ENCODE data around the gene TMEM14C.
"Not testable (repeated sequence)": the region's sequence is repeated elsewhere in the genome, so short reads cannot be mapped to it uniquely, and the experiment has no call there.

TMEM14C gene

GRCh38 chr6:10721850-10722569 is 860 bp upstream of the TMEM14C start:
- DNase-seq = no peak

- no peak for DNase-seq
Observed at GRCh38 chr6:10722570-10722819, 375 bp upstream of the TMEM14C start.

- DNase-seq = no peak
Observed at GRCh38 chr6:10723567-10723881, 654 bp downstream of the TMEM14C start.

- no peak for DNase-seq
Observed at GRCh38 chr6:10725044-10725443, 2.2 kb downstream of the TMEM14C start.

GRCh38 chr6:10725716-10726115 is 2.8 kb downstream of the TMEM14C start:
- no peak for DNase-seq

- DNase-seq = no peak
Observed at GRCh38 chr6:10730254-10730653, 7.4 kb downstream of the TMEM14C start.

GRCh38 chr6:10733151-10733715 is 10.4 kb downstream of the TMEM14C start:
- no peak for DNase-seq

- DNase-seq = no peak
Observed at GRCh38 chr6:10733863-10734262, 11.0 kb downstream of the TMEM14C start.

GRCh38 chr6:10736731-10737130 is 13.9 kb downstream of the TMEM14C start:
- DNase-seq = no peak

GRCh38 chr6:10740061-10740460 is 17.2 kb downstream of the TMEM14C start:
- DNase-seq = no peak

GRCh38 chr6:10741643-10742042 is 18.8 kb downstream of the TMEM14C start:
- DNase-seq = not testable (repeated sequence)

GRCh38 chr6:10742251-10742650 is 19.4 kb downstream of the TMEM14C start:
- DNase-seq = no peak

- no peak for DNase-seq
Observed at GRCh38 chr6:10743515-10743914, 20.6 kb downstream of the TMEM14C start.

GRCh38 chr6:10745116-10745515 is 22.2 kb downstream of the TMEM14C start:
- no peak for DNase-seq

- no peak for DNase-seq
Observed at GRCh38 chr6:10746915-10747250, 24.0 kb downstream of the TMEM14C start.

GRCh38 chr6:10747251-10747972 is 24.5 kb downstream of the TMEM14C start, which contains the start of gene TMEM14B:
Gene TMEM14B, plus strand, starts transcription at chr6:10747805. Its CDS starts 1,441 bp downstream, at chr6:10749246.
- peak; percentile 93 to 97 for DNase-seq

GRCh38 chr6:10749734-10750133 is 26.9 kb downstream of the TMEM14C start:
- DNase-seq = no peak

- not testable (repeated sequence) for DNase-seq
Observed at GRCh38 chr6:10750568-10750967, 27.7 kb downstream of the TMEM14C start.

- DNase-seq = not testable (repeated sequence)
Observed at GRCh38 chr6:10751757-10752156, 28.9 kb downstream of the TMEM14C start.

- DNase-seq = no peak
Observed at GRCh38 chr6:10756085-10756484, 33.2 kb downstream of the TMEM14C start.

GRCh38 chr6:10759312-10759839 is 36.5 kb downstream of the TMEM14C start:
- no peak for DNase-seq

- no peak for DNase-seq
Observed at GRCh38 chr6:10759884-10760329, 37.0 kb downstream of the TMEM14C start.

GRCh38 chr6:10763006-10763405 is 40.1 kb downstream of the TMEM14C start:
- DNase-seq = no peak

- DNase-seq = no peak
Observed at GRCh38 chr6:10769419-10769818, 46.5 kb downstream of the TMEM14C start.
